Liver (tissue), 9 donors: ENCODE data around the gene BEGAIN. TPM values are rescaled to one million over a fixed set of nuclear protein-coding genes. Genes with fewer than 3 reads are reported as not detected.

ENCODE experiments used
- DNase-seq: peaks from one replicate; pipeline ENCODE4 v3.0.0-alpha.2; 2017; ENCODE audit warnings: low spot score
- H3K27ac ChIP-seq, 2 donors: one replicate each; pipeline ENCODE4 v1.7.0; 2013; ENCODE audit warnings: inconsistent platforms in 2 of 2, low read length in 2 of 2, control low read depth in 1 of 2, low read depth in 1 of 2, mild to moderate bottlenecking in 1 of 2
- H3K27me3 ChIP-seq, 4 donors: one replicate each; pipeline versions ENCODE4 v1.6.1 to v1.7.0; 2013; ENCODE audit warnings: low read length in 3 of 4, inconsistent platforms in 1 of 4, mild to moderate bottlenecking in 1 of 4, moderate library complexity in 1 of 4; ENCODE audit not compliant: control insufficient read depth in 4 of 4, insufficient read depth in 4 of 4
- H3K36me3 ChIP-seq, 4 donors: one replicate each; pipeline versions ENCODE4 v1.6.1 to v1.7.0; 2013; ENCODE audit warnings: low read length in 3 of 4, mild to moderate bottlenecking in 3 of 4, low read depth in 1 of 4, moderate library complexity in 1 of 4; ENCODE audit not compliant: control insufficient read depth in 4 of 4, insufficient read depth in 3 of 4
- H3K4me1 ChIP-seq, 4 donors: one replicate each; pipeline versions ENCODE4 v1.6.1 to v1.7.0; 2013; ENCODE audit warnings: low read length in 3 of 4, mild to moderate bottlenecking in 3 of 4, moderate library complexity in 1 of 4; ENCODE audit not compliant: control insufficient read depth in 4 of 4, insufficient read depth in 4 of 4
- H3K4me3 ChIP-seq, 3 donors: one replicate each; pipeline versions ENCODE4 v1.6.1 to v1.7.0; 2013; ENCODE audit warnings: low read length in 3 of 3, control low read depth in 1 of 3, low read depth in 1 of 3, mild to moderate bottlenecking in 1 of 3
- H3K9ac ChIP-seq, 2 donors: one replicate each; pipeline ENCODE4 v1.7.0; 2013; ENCODE audit warnings: low read length in 2 of 2, mild to moderate bottlenecking in 2 of 2, moderate library complexity in 2 of 2, control low read depth in 1 of 2, low read depth in 1 of 2
- H3K9me3 ChIP-seq, 4 donors: one replicate each; pipeline versions ENCODE4 v1.6.1 to v1.7.0; 2013; ENCODE audit warnings: low read length in 3 of 4; ENCODE audit not compliant: control insufficient read depth in 4 of 4
- EGR1 ChIP-seq, 2 donors: IDR thresholded peaks; 2 replicates each; pipeline ENCODE4 v1.6.1; 2016 to 2018; ENCODE audit warnings: antibody characterized with exemption in 2 of 2, low read depth in 2 of 2
- FOXA1 ChIP-seq: IDR thresholded peaks from 2 replicates; pipeline ENCODE4 v1.6.1; 2016; ENCODE audit warnings: antibody characterized with exemption
- FOXA2 ChIP-seq: IDR thresholded peaks from 2 replicates; pipeline ENCODE4 v1.6.1; 2016; ENCODE audit warnings: antibody characterized with exemption
- HNF4A ChIP-seq, 2 donors: conservative IDR thresholded peaks; 2 replicates each; pipeline ENCODE4 v1.6.1; 2016; ENCODE audit warnings: antibody characterized with exemption in 2 of 2, mild to moderate bottlenecking in 2 of 2
- HNF4G ChIP-seq: IDR thresholded peaks from 2 replicates; pipeline ENCODE4 v1.6.1; 2016; ENCODE audit warnings: antibody characterized with exemption
- RAD21 ChIP-seq, 2 donors: IDR thresholded peaks; 2 replicates each; pipeline ENCODE4 v1.6.1; 2016; ENCODE audit warnings: antibody characterized with exemption in 2 of 2, mild to moderate bottlenecking in 2 of 2
- SP1 ChIP-seq: IDR thresholded peaks from 2 replicates; pipeline ENCODE4 v1.6.1; 2018; ENCODE audit warnings: antibody characterized with exemption, mild to moderate bottlenecking
- YY1 ChIP-seq: IDR thresholded peaks from 2 replicates; pipeline ENCODE4 v1.6.1; 2016; ENCODE audit warnings: antibody characterized with exemption, mild to moderate bottlenecking
- WGBS: extraction: QIAGEN DNeasy Blood & Tissue Kit; methylation state at CpG from one replicate; pipeline ENCODE4 v1.1.7; 2013; 5-methylcytosine and 5-hydroxymethylcytosine counted together
- polyA plus RNA-seq, 2 donors: library from polyadenylated mRNA; stranded (reverse) in 1 of 2; unstranded in 1 of 2; fragments of 200-250 nt in 1 of 2; fragments of >200 nt in 1 of 2; fragmentation: Nextera tagmentation in 1 of 2; extraction: Ambion mirVana in 1 of 2; gene quantifications; one replicate each; pipeline versions ENCODE4 v1.2.1 to v1.2.3, GENCODE V29; 2013 to 2015
- total RNA-seq, 2 donors: library from RNA; depleted of rRNA; stranded (reverse); fragments of >200 nt; gene quantifications; one replicate each; pipeline ENCODE4 v1.2.3, GENCODE V29; 2014
- TF ChIP-seq, protein P1 (sequence below): IDR thresholded peaks from 2 replicates; pipeline ENCODE4 v1.6.1; 2016; ENCODE audit warnings: antibody characterized with exemption
- TF ChIP-seq, protein P2 (sequence below): fragments of 150-350 bp; IDR thresholded peaks from 2 replicates; pipeline ENCODE4 v1.5.1; 2017; ENCODE audit warnings: improper control_type of control experiment, low read depth, low read length; ENCODE audit not compliant: missing input control
- TF ChIP-seq, protein P3 (sequence below): IDR thresholded peaks from 2 replicates; pipeline ENCODE4 v1.6.1; 2016; ENCODE audit warnings: antibody characterized with exemption
- TF ChIP-seq, protein P4 (sequence below): IDR thresholded peaks from 2 replicates; pipeline ENCODE4 v1.6.1; 2016; ENCODE audit warnings: antibody characterized with exemption, mild to moderate bottlenecking
- donor health status: healthy.
- donor health status: healthy.
- donor health status: healthy.
- donor health status: healthy.
- donor health status: healthy.

Gene BEGAIN
- total and polyA plus RNA-seq, 4 donors, result 0.11 to 1.9 (median 0.29) TPM

DNA sequence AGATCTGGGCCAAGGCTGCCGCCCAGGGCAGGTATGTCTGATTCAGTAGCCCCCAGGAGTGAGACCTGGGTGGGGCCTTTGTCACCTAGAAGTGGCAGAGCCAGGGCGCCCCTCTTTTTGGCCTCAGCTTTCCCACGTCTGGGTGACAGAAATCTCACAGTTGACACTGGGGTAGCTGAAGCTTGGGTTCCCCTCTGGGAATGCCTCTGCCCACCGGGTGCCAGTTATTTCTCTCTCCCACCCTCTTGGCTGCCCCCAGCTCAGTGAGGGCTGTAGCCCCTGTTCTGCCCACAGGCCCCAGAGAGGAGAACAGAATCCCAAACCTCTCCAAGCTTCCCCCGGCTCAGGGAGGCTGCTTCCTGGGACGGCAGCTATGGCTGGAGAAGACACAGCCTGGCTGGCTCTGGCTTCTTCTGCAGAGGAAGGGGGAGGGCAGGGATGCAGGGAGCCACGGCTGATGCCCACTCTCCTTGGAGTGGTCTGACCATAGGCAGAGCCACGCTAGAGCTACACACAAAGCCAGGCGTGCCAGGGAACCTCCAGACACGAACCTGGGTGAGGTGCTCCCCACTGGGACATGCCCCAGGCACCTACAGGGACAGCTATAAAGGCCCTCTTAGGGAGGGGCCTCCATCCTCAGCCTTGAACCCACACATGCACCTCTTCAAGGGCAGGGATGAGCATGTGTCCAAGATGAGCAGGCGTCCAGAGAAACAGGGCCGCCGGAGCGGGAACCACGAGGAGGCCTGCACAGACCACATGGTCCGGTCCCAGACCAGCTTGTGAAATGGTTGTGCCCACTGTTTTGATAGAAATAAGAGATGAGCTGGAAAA is 51.7 kb downstream of the BEGAIN start:
- H3K9ac ChIP-seq, result no peak overlapping the region
- no peaks in the 10 kb centered on the region for H3K27me3 ChIP-seq
- no peak overlapping the region for H3K4me3 ChIP-seq
- TF ChIP-seq FOXA1 (no peak), FOXA2 (no peak), HNF4G (no peak), EGR1 (IDR thresholded peaks at IDR 0.05; ENCODE audit: low read depth in 2 of 2) (no peak), YY1 (no peak), SP1 (no peak), RAD21 (IDR thresholded peaks at IDR 0.05) (no peak)
- TF ChIP-seq, protein P1, sequence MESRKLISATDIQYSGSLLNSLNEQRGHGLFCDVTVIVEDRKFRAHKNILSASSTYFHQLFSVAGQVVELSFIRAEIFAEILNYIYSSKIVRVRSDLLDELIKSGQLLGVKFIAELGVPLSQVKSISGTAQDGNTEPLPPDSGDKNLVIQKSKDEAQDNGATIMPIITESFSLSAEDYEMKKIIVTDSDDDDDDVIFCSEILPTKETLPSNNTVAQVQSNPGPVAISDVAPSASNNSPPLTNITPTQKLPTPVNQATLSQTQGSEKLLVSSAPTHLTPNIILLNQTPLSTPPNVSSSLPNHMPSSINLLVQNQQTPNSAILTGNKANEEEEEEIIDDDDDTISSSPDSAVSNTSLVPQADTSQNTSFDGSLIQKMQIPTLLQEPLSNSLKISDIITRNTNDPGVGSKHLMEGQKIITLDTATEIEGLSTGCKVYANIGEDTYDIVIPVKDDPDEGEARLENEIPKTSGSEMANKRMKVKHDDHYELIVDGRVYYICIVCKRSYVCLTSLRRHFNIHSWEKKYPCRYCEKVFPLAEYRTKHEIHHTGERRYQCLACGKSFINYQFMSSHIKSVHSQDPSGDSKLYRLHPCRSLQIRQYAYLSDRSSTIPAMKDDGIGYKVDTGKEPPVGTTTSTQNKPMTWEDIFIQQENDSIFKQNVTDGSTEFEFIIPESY, result no peak
- TF ChIP-seq, protein P2, sequence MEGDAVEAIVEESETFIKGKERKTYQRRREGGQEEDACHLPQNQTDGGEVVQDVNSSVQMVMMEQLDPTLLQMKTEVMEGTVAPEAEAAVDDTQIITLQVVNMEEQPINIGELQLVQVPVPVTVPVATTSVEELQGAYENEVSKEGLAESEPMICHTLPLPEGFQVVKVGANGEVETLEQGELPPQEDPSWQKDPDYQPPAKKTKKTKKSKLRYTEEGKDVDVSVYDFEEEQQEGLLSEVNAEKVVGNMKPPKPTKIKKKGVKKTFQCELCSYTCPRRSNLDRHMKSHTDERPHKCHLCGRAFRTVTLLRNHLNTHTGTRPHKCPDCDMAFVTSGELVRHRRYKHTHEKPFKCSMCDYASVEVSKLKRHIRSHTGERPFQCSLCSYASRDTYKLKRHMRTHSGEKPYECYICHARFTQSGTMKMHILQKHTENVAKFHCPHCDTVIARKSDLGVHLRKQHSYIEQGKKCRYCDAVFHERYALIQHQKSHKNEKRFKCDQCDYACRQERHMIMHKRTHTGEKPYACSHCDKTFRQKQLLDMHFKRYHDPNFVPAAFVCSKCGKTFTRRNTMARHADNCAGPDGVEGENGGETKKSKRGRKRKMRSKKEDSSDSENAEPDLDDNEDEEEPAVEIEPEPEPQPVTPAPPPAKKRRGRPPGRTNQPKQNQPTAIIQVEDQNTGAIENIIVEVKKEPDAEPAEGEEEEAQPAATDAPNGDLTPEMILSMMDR, result no peak
- TF ChIP-seq, protein P3, sequence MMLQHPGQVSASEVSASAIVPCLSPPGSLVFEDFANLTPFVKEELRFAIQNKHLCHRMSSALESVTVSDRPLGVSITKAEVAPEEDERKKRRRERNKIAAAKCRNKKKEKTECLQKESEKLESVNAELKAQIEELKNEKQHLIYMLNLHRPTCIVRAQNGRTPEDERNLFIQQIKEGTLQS, result no peak
- TF ChIP-seq, protein P4, sequence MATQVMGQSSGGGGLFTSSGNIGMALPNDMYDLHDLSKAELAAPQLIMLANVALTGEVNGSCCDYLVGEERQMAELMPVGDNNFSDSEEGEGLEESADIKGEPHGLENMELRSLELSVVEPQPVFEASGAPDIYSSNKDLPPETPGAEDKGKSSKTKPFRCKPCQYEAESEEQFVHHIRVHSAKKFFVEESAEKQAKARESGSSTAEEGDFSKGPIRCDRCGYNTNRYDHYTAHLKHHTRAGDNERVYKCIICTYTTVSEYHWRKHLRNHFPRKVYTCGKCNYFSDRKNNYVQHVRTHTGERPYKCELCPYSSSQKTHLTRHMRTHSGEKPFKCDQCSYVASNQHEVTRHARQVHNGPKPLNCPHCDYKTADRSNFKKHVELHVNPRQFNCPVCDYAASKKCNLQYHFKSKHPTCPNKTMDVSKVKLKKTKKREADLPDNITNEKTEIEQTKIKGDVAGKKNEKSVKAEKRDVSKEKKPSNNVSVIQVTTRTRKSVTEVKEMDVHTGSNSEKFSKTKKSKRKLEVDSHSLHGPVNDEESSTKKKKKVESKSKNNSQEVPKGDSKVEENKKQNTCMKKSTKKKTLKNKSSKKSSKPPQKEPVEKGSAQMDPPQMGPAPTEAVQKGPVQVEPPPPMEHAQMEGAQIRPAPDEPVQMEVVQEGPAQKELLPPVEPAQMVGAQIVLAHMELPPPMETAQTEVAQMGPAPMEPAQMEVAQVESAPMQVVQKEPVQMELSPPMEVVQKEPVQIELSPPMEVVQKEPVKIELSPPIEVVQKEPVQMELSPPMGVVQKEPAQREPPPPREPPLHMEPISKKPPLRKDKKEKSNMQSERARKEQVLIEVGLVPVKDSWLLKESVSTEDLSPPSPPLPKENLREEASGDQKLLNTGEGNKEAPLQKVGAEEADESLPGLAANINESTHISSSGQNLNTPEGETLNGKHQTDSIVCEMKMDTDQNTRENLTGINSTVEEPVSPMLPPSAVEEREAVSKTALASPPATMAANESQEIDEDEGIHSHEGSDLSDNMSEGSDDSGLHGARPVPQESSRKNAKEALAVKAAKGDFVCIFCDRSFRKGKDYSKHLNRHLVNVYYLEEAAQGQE, result no peak
- H3K36me3 ChIP-seq, result no peaks in the 10 kb centered on the region
- H3K9me3 ChIP-seq, result no peaks in the 10 kb centered on the region
- WGBS, result 88% methylated on average over 16 of the region's 16 CpGs
- DNase-seq, result peak; percentile 27
- H3K27ac ChIP-seq, result no peak overlapping the region
- H3K4me1 ChIP-seq, result peaks cover 12 to 24% (median 21%) of the 10 kb centered on the region in 4 donors

DNA sequence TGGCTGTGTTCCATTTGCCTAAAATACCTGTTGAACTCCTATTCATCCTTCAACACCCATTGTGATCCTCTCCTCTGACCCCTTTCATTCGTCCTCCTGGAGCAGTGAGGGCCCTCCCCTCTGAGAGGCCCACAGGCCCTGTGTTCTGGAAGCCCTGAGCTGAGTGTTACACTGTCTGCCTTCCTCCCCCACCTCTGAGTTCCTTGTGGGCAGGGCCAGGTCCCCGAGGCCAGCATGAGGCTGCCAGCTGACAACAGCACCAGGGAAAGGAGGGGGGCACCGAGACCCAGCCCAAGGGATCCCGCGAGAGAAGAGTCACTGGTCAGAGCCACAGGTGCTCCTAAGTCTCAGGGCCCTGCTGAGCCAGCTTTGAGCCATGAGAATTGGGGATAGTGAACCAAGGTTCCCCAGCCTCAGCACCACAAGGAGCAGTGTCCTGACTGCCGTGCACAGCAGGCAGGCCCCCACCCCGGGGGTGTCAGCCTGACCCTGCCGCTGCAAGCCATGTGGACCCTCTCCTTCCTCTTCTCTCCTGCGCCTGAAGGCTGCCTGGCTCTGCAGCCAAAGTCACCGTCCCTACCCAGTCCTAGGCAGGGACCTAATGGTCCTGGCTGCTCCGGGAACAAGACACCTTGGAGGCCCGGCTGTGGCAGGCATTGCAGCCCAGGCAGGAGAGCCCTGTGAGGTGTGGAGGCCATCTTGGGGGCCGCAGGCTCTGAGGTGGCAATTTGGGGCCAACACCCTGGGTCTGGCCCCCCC is 52.5 kb downstream of the BEGAIN start:
- H3K4me3 ChIP-seq, result no peak overlapping the region
- peak in 1 of 2 donors; percentile 14 for TF ChIP-seq HNF4A (conservative IDR thresholded peaks at IDR 0.05)
- no peak for TF ChIP-seq SP1
- TF ChIP-seq, protein P1, result no peak
- H3K36me3 ChIP-seq, result peaks cover 0 to 3% (median 0%) of the 10 kb centered on the region in 4 donors
- H3K27me3 ChIP-seq, result no peaks in the 10 kb centered on the region
- peak overlapping the region; percentile 39 to 59 for H3K27ac ChIP-seq
- H3K9ac ChIP-seq, result no peak overlapping the region
- no peaks in the 10 kb centered on the region for H3K9me3 ChIP-seq
- DNase-seq, result no peak
- peaks cover 12 to 24% (median 21%) of the 10 kb centered on the region in 4 donors for H3K4me1 ChIP-seq
- 74% methylated on average over 13 of the region's 13 CpGs for WGBS
